Ramos (cell line): ENCODE measurements around the gene PUS7.
"Not testable (repeated sequence)": the region's sequence is repeated elsewhere in the genome, so short reads cannot be mapped to it uniquely, and the experiment has no call there.

ENCODE experiments used
- in situ Hi-C: fragments of 300-500 bp; cut with MboI; formaldehyde crosslinking; loops from one replicate; pipeline ENCODE4 v1.14.3; 2022; ENCODE audit warnings: low sequenced_read_pairs; ENCODE audit not compliant: unreplicated experiment

The PUS7 gene

GRCh38 chr7:105452085-105452484, 70.0 kb downstream of the PUS7 start:
- in situ Hi-C loops, result no loop called here

- in situ Hi-C loops, result not testable (repeated sequence)
Observed at GRCh38 chr7:105450870-105451269, 71.2 kb downstream of the PUS7 start.

- in situ Hi-C loops, result no loop called here
Observed at GRCh38 chr7:105450177-105450861, 71.8 kb downstream of the PUS7 start.

- in situ Hi-C loops, result no loop called here
Observed at GRCh38 chr7:105448181-105448580, 73.9 kb downstream of the PUS7 start.

GRCh38 chr7:105444342-105444987, 77.6 kb downstream of the PUS7 start:
- in situ Hi-C loops, result no loop called here

- in situ Hi-C loops, result not testable (repeated sequence)
Observed at GRCh38 chr7:105442214-105442613, 79.9 kb downstream of the PUS7 start.

GRCh38 chr7:105439174-105439893, 82.7 kb downstream of the PUS7 start:
- in situ Hi-C loops, result no loop called here

- in situ Hi-C loops, result no loop called here
Observed at GRCh38 chr7:105438847-105439173, 83.3 kb downstream of the PUS7 start.

GRCh38 chr7:105438254-105438653, 83.8 kb downstream of the PUS7 start:
- in situ Hi-C loops, result no loop called here

GRCh38 chr7:105437356-105437755, 84.7 kb downstream of the PUS7 start:
- in situ Hi-C loops, result not testable (repeated sequence)

- in situ Hi-C loops, result no loop called here
Observed at GRCh38 chr7:105429746-105430612, 92.1 kb downstream of the PUS7 start.

- in situ Hi-C loops, result no loop called here
Observed at GRCh38 chr7:105426606-105427146, 95.4 kb downstream of the PUS7 start.

GRCh38 chr7:105423987-105424386, 98.1 kb downstream of the PUS7 start:
- in situ Hi-C loops, result no loop called here

- in situ Hi-C loops, result no loop called here
Observed at GRCh38 chr7:105413887-105414437, 108.1 kb downstream of the PUS7 start.

- in situ Hi-C loops, result not testable (repeated sequence)
Observed at GRCh38 chr7:105410774-105411173, 111.3 kb downstream of the PUS7 start.

- in situ Hi-C loops, result not testable (repeated sequence)
Observed at GRCh38 chr7:105409775-105410174, 112.3 kb downstream of the PUS7 start.

- in situ Hi-C loops, result no loop called here
Observed at GRCh38 chr7:105408791-105409410, 113.2 kb downstream of the PUS7 start.
